Cardiac muscle cell (in vitro differentiated cells and primary cell): ENCODE measurements around the gene ZBTB42. TPM values are rescaled to one million over a fixed set of nuclear protein-coding genes. Genes with fewer than 3 reads are reported as not detected.

ENCODE experiments used
- DNase-seq, 2 donors: peaks; one replicate each; pipeline versions ENCODE4 v3.0.0 to v3.0.0-alpha.2; 2010 to 2017; ENCODE audit warnings: low read depth in 1 of 2, low spot score in 1 of 2
- H3K27ac ChIP-seq: fragments of 200-600 bp; sonication (generic); 2 replicates; pipeline ENCODE4 v1.5.1; 2016
- H3K27me3 ChIP-seq: fragments of 200-600 bp; sonication (generic); 2 replicates; pipeline ENCODE4 v1.6.0; 2016; ENCODE audit warnings: control low read depth
- H3K36me3 ChIP-seq: fragments of 200-600 bp; sonication (generic); 2 replicates; pipeline ENCODE4 v1.5.1; 2016; ENCODE audit warnings: control low read depth
- H3K4me1 ChIP-seq: fragments of 200-600 bp; sonication (generic); 2 replicates; pipeline ENCODE4 v1.8.1; 2017; ENCODE audit warnings: low read depth, mild to moderate bottlenecking, mixed run types
- H3K4me3 ChIP-seq: fragments of 200-600 bp; sonication (generic); 2 replicates; pipeline ENCODE4 v1.5.1; 2016; ENCODE audit warnings: mild to moderate bottlenecking
- H3K9me3 ChIP-seq: fragments of 200-600 bp; sonication (generic); 2 replicates; pipeline ENCODE4 v1.5.1; 2017; ENCODE audit warnings: low read depth, mild to moderate bottlenecking, control low read depth
- polyA plus RNA-seq: library from polyadenylated mRNA; unstranded; fragments of >200 nt; fragmentation: Nextera tagmentation; extraction: Ambion mirVana; gene quantifications from 2 replicates; pipeline ENCODE4 v1.2.1, GENCODE V29; 2016
- total RNA-seq: library from RNA; depleted of rRNA; stranded (reverse); fragments of >200 nt; gene quantifications from 2 replicates; pipeline ENCODE4 v1.2.3, GENCODE V29; 2016
- TF ChIP-seq, protein P1 (sequence below): IDR thresholded peaks from 2 replicates; pipeline ENCODE4 v1.5.1; 2012; ENCODE audit warnings: low read depth, mild to moderate bottlenecking, low read length

The ZBTB42 gene
- total and polyA plus RNA-seq, 2 experiments from 2014 or later = 9.6 to 26.4 TPM

DNA sequence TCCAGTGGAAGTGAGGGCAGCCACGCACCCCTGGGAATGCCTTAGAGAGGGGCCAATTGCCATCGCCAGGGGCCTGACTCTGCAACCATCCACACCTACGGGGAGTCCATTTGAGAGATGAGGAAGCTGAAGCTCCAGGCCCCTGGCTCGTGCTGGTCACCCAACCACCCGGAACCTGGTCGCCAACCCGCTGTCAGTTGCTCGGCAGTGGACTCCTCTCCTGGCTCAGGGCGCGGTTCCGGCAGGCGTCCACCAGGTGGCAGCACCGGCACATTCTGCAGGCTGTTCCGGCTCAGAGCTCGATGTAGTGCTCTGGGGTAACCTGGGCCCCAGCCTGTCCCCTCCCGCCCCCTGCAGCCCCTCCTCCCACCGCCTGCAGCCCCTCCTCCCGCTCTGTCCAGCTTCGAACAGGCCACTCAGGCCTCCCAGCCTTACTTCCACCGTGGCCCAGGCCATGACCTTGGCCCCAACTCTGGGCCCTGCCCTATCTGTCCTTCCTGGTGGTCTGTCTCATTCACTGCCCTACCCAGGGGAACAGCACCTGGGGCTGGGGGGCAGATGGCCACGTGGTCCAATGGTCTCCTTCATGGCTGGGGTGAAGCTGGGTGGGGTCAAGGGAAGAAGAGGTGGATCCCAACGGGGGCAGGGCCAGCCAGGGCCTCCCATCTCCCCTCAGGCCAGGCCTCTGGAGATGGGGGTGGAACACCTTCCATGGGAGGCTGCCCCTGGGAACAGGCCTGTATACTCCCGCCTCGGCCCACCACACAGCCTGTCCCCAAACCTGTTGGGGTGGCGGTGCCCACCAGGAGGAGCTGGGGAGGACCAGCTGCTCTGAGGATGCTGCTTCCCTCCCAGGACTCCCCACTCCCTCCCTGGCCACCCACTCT is 32.2 kb upstream of the ZBTB42 start:
- H3K4me3 ChIP-seq = no peak overlapping the region
- TF ChIP-seq, protein P1, sequence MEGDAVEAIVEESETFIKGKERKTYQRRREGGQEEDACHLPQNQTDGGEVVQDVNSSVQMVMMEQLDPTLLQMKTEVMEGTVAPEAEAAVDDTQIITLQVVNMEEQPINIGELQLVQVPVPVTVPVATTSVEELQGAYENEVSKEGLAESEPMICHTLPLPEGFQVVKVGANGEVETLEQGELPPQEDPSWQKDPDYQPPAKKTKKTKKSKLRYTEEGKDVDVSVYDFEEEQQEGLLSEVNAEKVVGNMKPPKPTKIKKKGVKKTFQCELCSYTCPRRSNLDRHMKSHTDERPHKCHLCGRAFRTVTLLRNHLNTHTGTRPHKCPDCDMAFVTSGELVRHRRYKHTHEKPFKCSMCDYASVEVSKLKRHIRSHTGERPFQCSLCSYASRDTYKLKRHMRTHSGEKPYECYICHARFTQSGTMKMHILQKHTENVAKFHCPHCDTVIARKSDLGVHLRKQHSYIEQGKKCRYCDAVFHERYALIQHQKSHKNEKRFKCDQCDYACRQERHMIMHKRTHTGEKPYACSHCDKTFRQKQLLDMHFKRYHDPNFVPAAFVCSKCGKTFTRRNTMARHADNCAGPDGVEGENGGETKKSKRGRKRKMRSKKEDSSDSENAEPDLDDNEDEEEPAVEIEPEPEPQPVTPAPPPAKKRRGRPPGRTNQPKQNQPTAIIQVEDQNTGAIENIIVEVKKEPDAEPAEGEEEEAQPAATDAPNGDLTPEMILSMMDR = peak; percentile 73
- peaks cover 20% of the 10 kb centered on the region for H3K36me3 ChIP-seq
- peak; percentile 86 to 92 for DNase-seq
- H3K9me3 ChIP-seq = no peaks in the 10 kb centered on the region
- H3K27me3 ChIP-seq = no peaks in the 10 kb centered on the region
- peaks cover 22% of the 10 kb centered on the region for H3K4me1 ChIP-seq
- H3K27ac ChIP-seq = peak overlapping the region; percentile 53

DNA sequence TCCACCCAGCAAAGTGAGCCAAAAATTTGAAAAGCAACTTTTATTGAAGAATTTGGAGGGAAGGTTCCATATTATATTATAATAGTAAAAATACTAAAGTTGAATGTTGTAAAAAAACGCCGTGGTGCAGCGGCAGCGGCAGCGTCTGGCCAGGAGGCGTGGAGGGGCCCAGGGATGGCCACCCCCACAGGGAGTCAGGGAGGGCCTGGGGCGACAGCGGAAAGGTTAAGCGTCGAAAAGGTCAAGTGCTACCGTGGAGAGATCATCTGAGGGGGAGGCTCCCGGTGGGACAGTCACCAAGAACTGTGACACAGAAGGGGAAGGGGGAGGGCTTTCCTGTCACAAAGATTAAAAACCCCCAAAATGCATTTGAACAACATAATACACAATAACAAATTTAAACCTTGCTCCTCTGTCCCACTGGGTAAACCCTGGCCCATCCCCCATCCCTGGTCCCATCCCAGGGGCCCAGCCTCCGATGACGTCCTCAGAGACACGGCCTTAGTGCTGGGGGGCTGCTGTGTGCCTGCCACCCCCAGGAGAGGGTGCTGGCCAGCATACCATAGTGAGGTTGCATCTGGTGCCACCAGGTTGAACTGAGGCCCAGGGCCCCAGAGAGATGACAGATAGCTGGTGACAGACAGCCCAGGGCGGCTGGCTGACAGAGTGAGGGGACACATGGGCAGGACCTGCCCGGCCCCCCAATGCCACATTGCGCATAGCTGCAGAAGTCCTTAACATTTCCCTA is 31.4 kb upstream of the ZBTB42 start:
- TF ChIP-seq, protein P1 = no peak
- Histone ChIP-seq H3K27ac (peak overlapping the region; percentile 53), H3K27me3 (no peaks in the 10 kb centered on the region), H3K4me3 (no peak overlapping the region), H3K9me3 (no peaks in the 10 kb centered on the region), H3K4me1 (peaks cover 22% of the 10 kb centered on the region), H3K36me3 (peaks cover 21% of the 10 kb centered on the region)
- peak in 1 of 2 donors; percentile 8 for DNase-seq

DNA sequence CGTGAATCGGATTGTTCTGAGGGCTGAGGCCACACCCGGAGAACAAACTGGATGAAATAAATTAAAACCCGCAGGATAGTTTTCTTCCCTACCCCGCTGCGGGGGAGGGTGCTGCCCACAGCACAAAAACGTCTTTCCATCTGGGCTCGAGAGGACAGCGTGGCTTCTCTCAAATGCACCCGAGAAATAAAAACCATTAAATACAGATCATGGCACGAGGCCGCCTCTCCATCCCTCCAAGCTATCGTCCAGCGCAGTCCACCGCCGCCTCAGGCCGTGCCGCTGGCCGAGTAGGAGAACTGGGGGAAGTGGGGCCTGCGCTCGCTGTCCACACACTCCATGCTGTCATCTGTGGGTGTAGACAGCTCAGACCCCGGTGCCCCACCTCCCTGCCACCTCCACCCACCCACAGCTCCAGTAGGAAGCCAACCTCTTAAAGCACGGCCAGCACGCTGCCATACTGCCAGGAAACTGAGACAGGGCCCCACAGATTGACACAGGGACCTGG is 30.8 kb upstream of the ZBTB42 start:
- peak overlapping the region; percentile 53 for H3K27ac ChIP-seq
- peaks cover 21% of the 10 kb centered on the region for H3K36me3 ChIP-seq
- TF ChIP-seq, protein P1 = no peak
- peaks cover 22% of the 10 kb centered on the region for H3K4me1 ChIP-seq
- H3K27me3 ChIP-seq = no peaks in the 10 kb centered on the region
- no peak overlapping the region for H3K4me3 ChIP-seq
- H3K9me3 ChIP-seq = no peaks in the 10 kb centered on the region
- no peak for DNase-seq

DNA sequence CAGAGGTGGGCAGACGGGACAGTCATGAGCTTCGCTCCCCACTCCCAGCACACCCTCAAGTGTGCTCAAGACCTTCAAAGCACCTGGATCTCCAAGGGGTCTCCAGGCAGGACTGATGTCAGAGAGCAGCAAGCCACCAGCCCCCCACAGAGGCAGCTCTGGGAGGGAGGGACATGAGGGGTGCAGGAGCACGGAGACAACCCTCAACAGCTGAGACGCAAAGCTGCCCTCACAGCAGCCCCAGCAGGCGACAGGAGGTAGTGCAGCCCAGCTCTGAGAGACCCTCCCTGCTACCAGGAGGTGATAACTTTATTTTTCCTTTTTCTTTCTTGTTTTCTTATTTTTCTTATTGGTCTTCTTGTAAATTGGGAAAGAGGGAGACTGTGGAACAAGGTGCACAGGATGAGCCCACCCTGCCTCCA is 30.0 kb upstream of the ZBTB42 start:
- peaks cover 21% of the 10 kb centered on the region for H3K36me3 ChIP-seq
- H3K9me3 ChIP-seq = no peaks in the 10 kb centered on the region
- DNase-seq = no peak
- H3K4me3 ChIP-seq = no peak overlapping the region
- no peaks in the 10 kb centered on the region for H3K27me3 ChIP-seq
- peaks cover 22% of the 10 kb centered on the region for H3K4me1 ChIP-seq
- TF ChIP-seq, protein P1 = peak; percentile 57
- H3K27ac ChIP-seq = peak overlapping the region; percentile 53

DNA sequence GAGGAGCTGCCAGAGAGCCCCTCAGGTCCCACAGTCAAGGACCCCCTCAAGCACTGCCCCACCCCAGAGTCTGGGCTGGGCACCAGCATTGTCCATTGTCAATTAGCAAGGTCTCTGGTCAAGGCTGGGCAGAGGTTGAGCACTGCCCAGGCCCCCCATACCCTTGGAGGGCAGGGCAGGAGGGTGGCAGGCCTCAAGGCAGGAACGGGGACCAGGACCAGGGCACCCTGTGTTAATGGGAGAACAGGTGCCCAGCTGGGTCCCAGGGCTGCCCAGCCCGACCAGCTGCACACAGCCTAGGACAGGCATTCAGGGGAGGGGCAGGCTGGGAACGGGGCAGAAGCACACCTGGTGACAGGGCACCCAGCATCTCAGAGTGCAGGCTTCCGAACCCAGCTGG is 29.5 kb upstream of the ZBTB42 start:
- no peak for DNase-seq
- Histone ChIP-seq H3K4me3 (no peak overlapping the region), H3K27ac (no peak overlapping the region), H3K9me3 (no peaks in the 10 kb centered on the region), H3K36me3 (peaks cover 23% of the 10 kb centered on the region), H3K4me1 (peaks cover 22% of the 10 kb centered on the region), H3K27me3 (no peaks in the 10 kb centered on the region)
- TF ChIP-seq, protein P1 = no peak
